Left ventricle myocardium inferior (tissue), 1 donor: Measurements from ENCODE around the gene MN1. TPM values are rescaled to one million over a fixed set of nuclear protein-coding genes. Genes with fewer than 3 reads are reported as not detected.
A peak's percentile ranks its signal among the peaks of the same experiment; 100 is the strongest.

Experiments used
- DNase-seq: peaks from one replicate; pipeline ENCODE4 v3.0.0-alpha.2; 2020
- H3K27ac ChIP-seq: fragments of 200-600 bp; replicated peaks from 2 replicates; pipeline ENCODE4 v1.8.0; 2021
- H3K27me3 ChIP-seq: fragments of 200-600 bp; 2 replicates; pipeline ENCODE4 v1.8.0; 2021; ENCODE audit warnings: low read depth
- H3K36me3 ChIP-seq: fragments of 200-600 bp; 2 replicates; pipeline ENCODE4 v1.8.0; 2021
- H3K4me1 ChIP-seq: fragments of 200-600 bp; 2 replicates; pipeline ENCODE4 v1.8.0; 2021
- H3K4me3 ChIP-seq: fragments of 200-600 bp; 2 replicates; pipeline ENCODE4 v1.8.0; 2021; ENCODE audit warnings: mild to moderate bottlenecking, moderate library complexity
- H3K9me3 ChIP-seq: fragments of 200-600 bp; replicated peaks from 2 replicates; pipeline ENCODE4 v1.8.0; 2021
- CTCF ChIP-seq: fragments of 200-600 bp; IDR thresholded peaks from 2 replicates; pipeline ENCODE4 v1.8.0; 2021; ENCODE audit warnings: antibody characterized with exemption, mild to moderate bottlenecking, borderline replicate concordance
- intact Hi-C: fragments of 100-400 bp; cut with micrococcal nuclease; formaldehyde crosslinking; loops from one replicate; pipeline ENCODE4 v1.11.0; 2022
- total RNA-seq: library from RNA; stranded (reverse); fragmentation: NEBNext Ultra II Directional; extraction: Animal tissue kit (Norgen Biotek cat#: 25700); gene quantifications from one replicate; pipeline ENCODE4 v1.2.1, GENCODE V29; 2021
- donor health status: DM: no; HTN: yes; CAD: no; lungs with severe emphysema.

The MN1 gene
- total RNA-seq, 1 donor from 2014 or later = 7.7 TPM

DNA sequence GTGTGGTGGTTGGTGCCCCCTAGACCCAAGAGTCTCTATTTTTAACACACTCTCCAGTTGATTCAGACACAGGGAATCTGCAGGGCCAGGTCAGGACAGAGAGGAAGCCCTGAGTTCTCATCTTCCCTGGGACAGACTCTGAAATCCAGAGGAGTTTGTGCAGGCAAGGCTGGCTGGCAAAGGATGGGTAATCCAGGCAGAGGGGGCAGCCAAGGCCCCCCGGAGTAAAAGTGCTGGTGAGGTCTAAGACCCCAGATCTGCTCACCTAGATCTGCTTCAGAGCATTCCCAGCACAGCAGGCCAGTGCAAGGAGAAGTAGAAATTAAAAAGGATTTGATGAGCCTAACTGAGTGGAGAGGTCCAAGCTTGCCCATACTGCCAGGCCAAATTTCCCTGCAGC, 40.6 kb upstream of the MN1 start:
- H3K4me1 ChIP-seq = peaks cover 18% of the 10 kb centered on the region
- peak overlapping the region; percentile 39 for H3K27ac ChIP-seq
- H3K27me3 ChIP-seq = no peaks in the 10 kb centered on the region
- no peak for TF ChIP-seq CTCF
- intact Hi-C loops = no loop called here
- no peaks in the 10 kb centered on the region for H3K36me3 ChIP-seq
- DNase-seq = no peak
- H3K4me3 ChIP-seq = no peak overlapping the region
- H3K9me3 ChIP-seq = peaks cover 5% of the 10 kb centered on the region

DNA sequence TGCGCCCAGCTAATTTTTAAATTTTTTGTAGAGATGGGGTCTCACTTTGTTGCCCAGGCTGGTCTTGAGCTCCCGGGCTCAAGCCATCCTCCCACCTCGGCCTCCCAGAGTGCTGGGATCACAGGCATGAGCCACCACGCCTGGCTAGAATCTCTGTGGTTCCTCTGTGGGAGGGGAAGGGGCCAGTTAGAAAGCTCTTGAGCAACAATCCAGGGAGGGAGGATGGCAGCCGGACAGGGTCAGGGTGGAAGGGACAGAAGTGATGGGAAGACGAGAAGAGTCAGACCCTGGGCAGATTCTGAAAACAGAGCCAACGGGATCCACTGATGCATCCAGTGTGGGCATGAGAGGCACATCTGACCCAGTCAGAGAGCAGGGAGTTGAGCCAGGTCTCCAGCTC, 38.9 kb upstream of the MN1 start:
- TF ChIP-seq CTCF = no peak
- H3K4me1 ChIP-seq = peaks cover 18% of the 10 kb centered on the region
- intact Hi-C loops = no loop called here
- peaks cover 5% of the 10 kb centered on the region for H3K9me3 ChIP-seq
- DNase-seq = no peak
- H3K36me3 ChIP-seq = no peaks in the 10 kb centered on the region
- H3K27me3 ChIP-seq = no peaks in the 10 kb centered on the region
- no peak overlapping the region for H3K4me3 ChIP-seq
- no peak overlapping the region for H3K27ac ChIP-seq

DNA sequence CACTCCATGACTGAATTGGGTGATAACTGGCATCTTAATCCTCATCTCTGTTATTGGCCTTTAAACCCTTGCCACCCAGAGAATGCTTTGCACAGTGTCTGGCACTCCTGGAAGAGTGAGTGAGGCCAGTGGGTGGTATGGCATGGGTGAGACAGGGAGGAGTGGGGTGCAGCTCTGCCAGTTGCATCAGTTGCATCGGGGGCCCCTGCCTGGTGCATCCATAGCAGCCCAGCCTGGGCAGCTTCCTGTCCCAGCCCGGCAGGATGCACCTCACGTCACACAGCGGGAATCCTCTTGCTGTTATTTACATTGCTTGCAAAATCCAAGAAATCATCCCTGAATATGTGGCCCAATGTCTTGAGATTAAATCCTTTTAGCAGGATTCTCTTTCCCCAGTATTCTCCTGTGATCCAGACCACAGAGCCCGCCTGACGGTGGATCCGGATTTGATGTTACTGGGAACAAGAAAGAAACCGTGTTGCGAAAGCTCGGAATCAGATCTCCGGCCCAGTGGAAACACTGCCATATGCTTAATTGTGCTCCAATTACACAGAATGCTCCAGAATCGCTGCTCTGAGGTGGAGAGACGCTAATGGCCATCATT, 37.6 kb upstream of the MN1 start:
- intact Hi-C loops = no loop called here
- DNase-seq = no peak

GRCh38 chr22:27836181-27836580, 34.6 kb upstream of the MN1 start:
- no peak for TF ChIP-seq CTCF
- peaks cover 4% of the 10 kb centered on the region for H3K36me3 ChIP-seq
- intact Hi-C loops = no loop called here
- no peak for DNase-seq
- no peaks in the 10 kb centered on the region for H3K27me3 ChIP-seq
- H3K27ac ChIP-seq = no peak overlapping the region
- H3K4me3 ChIP-seq = no peak overlapping the region
- H3K4me1 ChIP-seq = no peaks in the 10 kb centered on the region
- peaks cover 5% of the 10 kb centered on the region for H3K9me3 ChIP-seq

More for the DNA sequence above, 37.6 kb upstream of the MN1 start:
- H3K27me3 ChIP-seq = no peaks in the 10 kb centered on the region
- H3K36me3 ChIP-seq = peaks cover 4% of the 10 kb centered on the region
- no peak overlapping the region for H3K27ac ChIP-seq
- no peak for TF ChIP-seq CTCF
- H3K4me3 ChIP-seq = no peak overlapping the region
- H3K9me3 ChIP-seq = peaks cover 5% of the 10 kb centered on the region
- peaks cover 18% of the 10 kb centered on the region for H3K4me1 ChIP-seq

- no peak for DNase-seq
- Histone ChIP-seq H3K4me3 (no peak overlapping the region), H3K27ac (no peak overlapping the region), H3K9me3 (peaks cover 5% of the 10 kb centered on the region), H3K36me3 (peaks cover 4% of the 10 kb centered on the region), H3K4me1 (no peaks in the 10 kb centered on the region), H3K27me3 (no peaks in the 10 kb centered on the region)
- intact Hi-C loops = no loop called here
- TF ChIP-seq CTCF = no peak
These were observed 33.9 kb upstream of the MN1 start for GRCh38 chr22:27835446-27835845.
